Trophoblast cell (in vitro differentiated cells and primary cell): ENCODE results near the gene UVRAG.
A peak's percentile ranks its signal among the peaks of the same experiment; 100 is the strongest.

Experiments used
- DNase-seq, 2 donors: peaks; one replicate each; pipeline ENCODE4 v3.0.0-alpha.2; 2016
- H2AFZ ChIP-seq: 2 replicates; pipeline ENCODE4 v1.6.1; 2013; ENCODE audit warnings: low read length, moderate library complexity, mild to moderate bottlenecking; ENCODE audit not compliant: insufficient read depth, poor library complexity
- H2AK5ac ChIP-seq: 2 replicates; pipeline ENCODE4 v1.6.1; 2013; ENCODE audit warnings: mild to moderate bottlenecking, low read length
- H2BK120ac ChIP-seq: 2 replicates; pipeline ENCODE4 v1.6.1; 2013; ENCODE audit warnings: low read length, mild to moderate bottlenecking, moderate library complexity; ENCODE audit not compliant: insufficient read depth, poor library complexity
- H2BK12ac ChIP-seq: 2 replicates; pipeline ENCODE4 v1.6.1; 2013; ENCODE audit warnings: mild to moderate bottlenecking, low read length, moderate library complexity
- H2BK5ac ChIP-seq: 2 replicates; pipeline ENCODE4 v1.6.1; 2013; ENCODE audit warnings: low read length, low read depth, moderate library complexity, mild to moderate bottlenecking; ENCODE audit not compliant: poor library complexity
- H3K14ac ChIP-seq: 2 replicates; pipeline ENCODE4 v1.6.1; 2013; ENCODE audit warnings: mild to moderate bottlenecking, low read length
- H3K18ac ChIP-seq: 2 replicates; pipeline ENCODE4 v1.6.1; 2013; ENCODE audit warnings: mild to moderate bottlenecking, low read length
- H3K23ac ChIP-seq: 2 replicates; pipeline ENCODE4 v1.6.1; 2013; ENCODE audit warnings: low read length
- H3K27ac ChIP-seq: 2 replicates; pipeline ENCODE4 v1.5.1; 2013; ENCODE audit warnings: low read depth, mild to moderate bottlenecking, inconsistent platforms, low read length, moderate library complexity
- H3K27me3 ChIP-seq: 2 replicates; pipeline ENCODE4 v1.6.1; 2013; ENCODE audit warnings: inconsistent platforms, mild to moderate bottlenecking, low read length, moderate library complexity; ENCODE audit not compliant: insufficient read depth
- H3K36me3 ChIP-seq, 2 experiments: 1 replicate in 1 of 2; 2 replicates in 1 of 2; pipeline ENCODE4 v1.6.1; 2013; ENCODE audit warnings: low read length in 2 of 2, mild to moderate bottlenecking in 2 of 2, moderate library complexity in 1 of 2; ENCODE audit not compliant: insufficient read depth in 2 of 2, control insufficient read depth in 1 of 2
- H3K4ac ChIP-seq: 2 replicates; pipeline ENCODE4 v1.6.1; 2013; ENCODE audit warnings: low read depth, mild to moderate bottlenecking, low read length, moderate library complexity
- H3K4me1 ChIP-seq, 2 experiments: 1 replicate in 1 of 2; 2 replicates in 1 of 2; pipeline ENCODE4 v1.6.1; 2013; ENCODE audit warnings: low read length in 2 of 2, mild to moderate bottlenecking in 2 of 2, moderate library complexity in 1 of 2; ENCODE audit not compliant: insufficient read depth in 2 of 2, control insufficient read depth in 1 of 2
- H3K4me2 ChIP-seq: 2 replicates; pipeline ENCODE4 v1.6.1; 2013; ENCODE audit warnings: inconsistent platforms, mild to moderate bottlenecking, low read length, moderate library complexity
- H3K4me3 ChIP-seq: 2 replicates; pipeline ENCODE4 v1.5.1; 2013; ENCODE audit warnings: mild to moderate bottlenecking, low read depth, low read length, inconsistent platforms
- H3K79me1 ChIP-seq: one replicate; pipeline ENCODE4 v1.6.1; 2013; ENCODE audit warnings: low read length
- H3K79me2 ChIP-seq: 2 replicates; pipeline ENCODE4 v1.6.1; 2013; ENCODE audit warnings: low read length, mild to moderate bottlenecking; ENCODE audit not compliant: control insufficient read depth, insufficient read depth, poor library complexity
- H3K9ac ChIP-seq: 2 replicates; pipeline ENCODE4 v1.6.1; 2013; ENCODE audit warnings: mild to moderate bottlenecking, low read length
- H3K9me3 ChIP-seq: 2 replicates; pipeline ENCODE4 v1.6.1; 2013; ENCODE audit warnings: low read depth, mild to moderate bottlenecking, control low read depth, inconsistent platforms, low read length; ENCODE audit not compliant: insufficient read depth
- H4K12ac ChIP-seq: 2 replicates; pipeline ENCODE4 v1.6.1; 2013; ENCODE audit warnings: low read depth, mild to moderate bottlenecking, low read length, moderate library complexity
- H4K8ac ChIP-seq: 2 replicates; pipeline ENCODE4 v1.6.1; 2013; ENCODE audit warnings: low read depth, mild to moderate bottlenecking, low read length, moderate library complexity
- H4K91ac ChIP-seq: one replicate; pipeline ENCODE4 v1.6.1; 2013; ENCODE audit warnings: low read depth, mild to moderate bottlenecking, low read length, moderate library complexity
- WGBS: extraction: QIAGEN DNeasy Blood & Tissue Kit; methylation state at CpG from one replicate; pipeline ENCODE4 v1.1.7; 2013; ENCODE audit warnings: missing lambda C conversion rate; ENCODE audit not compliant: insufficient read length, insufficient coverage; ENCODE audit errors: extremely low coverage; 5-methylcytosine and 5-hydroxymethylcytosine counted together

The UVRAG gene

DNA sequence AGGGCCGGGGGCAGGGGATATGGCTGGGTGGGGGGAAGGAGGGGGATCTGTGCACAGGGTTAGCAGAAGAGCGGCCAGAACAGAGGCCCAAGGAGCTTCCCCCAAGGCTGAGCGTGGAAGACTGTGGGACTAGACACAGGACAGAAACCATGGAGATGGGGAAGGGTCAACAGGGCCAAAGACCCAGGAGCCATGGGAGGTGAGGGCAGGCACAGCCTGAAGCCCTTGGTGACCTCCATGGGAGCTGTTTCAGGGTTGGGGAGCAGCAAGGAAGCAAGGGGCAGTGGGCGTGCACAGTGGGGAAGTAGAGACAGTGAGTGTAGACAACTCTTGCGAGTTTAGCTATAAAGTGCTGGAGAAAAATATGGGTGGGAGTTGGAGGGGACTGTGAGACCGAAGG is 334.7 kb downstream of the UVRAG start:
- Histone ChIP-seq H2AK5ac (no peak overlapping the region), H3K14ac (no peak overlapping the region)

DNA sequence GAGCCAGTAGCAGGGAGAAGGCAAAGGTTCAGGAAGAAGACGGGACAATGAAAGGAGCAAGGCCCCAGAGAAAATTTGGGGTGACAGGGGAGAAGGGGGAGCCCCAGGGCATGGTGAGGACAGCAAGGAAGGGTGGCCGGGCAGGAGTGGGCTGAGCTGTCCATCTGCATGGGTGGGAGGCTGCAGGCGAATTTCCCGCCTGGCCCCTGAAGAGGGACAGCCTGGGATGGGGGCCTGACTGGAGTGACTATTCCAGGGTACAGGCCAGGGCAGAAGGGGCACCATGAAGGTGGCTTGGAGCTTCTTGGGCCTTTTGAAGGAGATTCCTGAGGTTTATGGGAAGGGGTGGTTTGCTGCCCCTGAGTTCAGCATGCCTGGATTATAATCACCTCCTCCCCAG is 335.1 kb downstream of the UVRAG start:
- Histone ChIP-seq H2AFZ (no peak overlapping the region), H3K4me1 (peaks cover 19 to 25% of the 10 kb centered on the region in 2 experiments), H3K23ac (no peak overlapping the region), H3K4me3 (no peak overlapping the region), H2BK5ac (no peak overlapping the region), H2BK12ac (no peak overlapping the region), H3K79me1 (peaks cover 10% of the 10 kb centered on the region), H4K8ac (no peak overlapping the region), H2BK120ac (no peak overlapping the region), H3K79me2 (peaks cover 3% of the 10 kb centered on the region), H4K12ac (no peak overlapping the region), H4K91ac (no peak overlapping the region), H3K36me3 (no peaks in the 10 kb centered on the region), H3K27me3 (no peaks in the 10 kb centered on the region), H3K4ac (no peak overlapping the region), H3K14ac (no peak overlapping the region), H3K27ac (no peak overlapping the region), H3K4me2 (no peak overlapping the region), H2AK5ac (no peak overlapping the region), H3K18ac (no peak overlapping the region), H3K9ac (no peak overlapping the region), H3K9me3 (peaks cover 4% of the 10 kb centered on the region)
- no CpG with 5 or more reads among the region's 4 CpGs for WGBS
- no peak for DNase-seq

More for the DNA sequence above, 334.7 kb downstream of the UVRAG start:
- Histone ChIP-seq H4K91ac (no peak overlapping the region), H3K36me3 (no peaks in the 10 kb centered on the region), H3K79me2 (peaks cover 3% of the 10 kb centered on the region), H3K9ac (no peak overlapping the region), H3K27me3 (no peaks in the 10 kb centered on the region), H3K27ac (no peak overlapping the region), H3K18ac (no peak overlapping the region), H4K12ac (no peak overlapping the region), H2BK5ac (no peak overlapping the region), H3K4ac (no peak overlapping the region), H3K4me1 (peaks cover 19 to 25% of the 10 kb centered on the region in 2 experiments), H2BK12ac (no peak overlapping the region), H3K23ac (no peak overlapping the region), H3K9me3 (peaks cover 4% of the 10 kb centered on the region), H3K4me3 (no peak overlapping the region), H2AFZ (no peak overlapping the region), H3K4me2 (no peak overlapping the region), H2BK120ac (no peak overlapping the region), H4K8ac (no peak overlapping the region), H3K79me1 (peaks cover 10% of the 10 kb centered on the region)
- DNase-seq, result no peak
- WGBS, result no CpG with 5 or more reads among the region's 6 CpGs

DNA sequence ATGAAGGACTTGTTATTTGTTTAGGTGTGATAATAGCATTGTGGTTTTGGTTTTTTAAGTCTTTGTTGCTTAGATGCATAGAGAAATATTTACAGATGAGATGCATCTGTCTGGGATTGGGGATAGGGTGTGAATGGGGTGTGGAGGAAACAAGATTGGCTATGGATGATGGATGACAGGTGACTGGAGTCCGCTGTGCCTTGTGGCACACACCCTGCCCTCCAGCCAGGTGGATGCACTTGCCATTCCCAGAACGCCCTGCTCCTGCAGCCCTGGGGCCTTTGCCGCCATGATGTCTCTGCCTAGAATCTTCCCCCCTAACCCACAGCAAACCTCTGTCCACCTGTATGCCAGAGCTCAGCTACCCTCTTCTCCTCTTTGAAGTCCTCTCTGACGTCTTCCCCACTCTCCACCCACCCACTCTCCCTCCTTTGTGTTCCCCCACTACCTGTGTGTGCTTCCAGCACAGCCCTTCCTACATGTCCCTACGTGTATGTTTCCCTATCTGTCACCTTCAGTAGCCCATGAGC is 336.6 kb downstream of the UVRAG start:
- H2BK12ac ChIP-seq, result peak overlapping the region; percentile 6
- no peak overlapping the region for H3K9ac ChIP-seq
- H3K9me3 ChIP-seq, result peaks cover 4% of the 10 kb centered on the region
- H4K91ac ChIP-seq, result no peak overlapping the region
- no peak overlapping the region for H3K23ac ChIP-seq
- no peak overlapping the region for H3K14ac ChIP-seq
- no peak overlapping the region for H4K12ac ChIP-seq
- peaks cover 21 to 30% of the 10 kb centered on the region in 2 experiments for H3K4me1 ChIP-seq
- H4K8ac ChIP-seq, result no peak overlapping the region
- H3K18ac ChIP-seq, result no peak overlapping the region
- H3K79me1 ChIP-seq, result peaks cover 12% of the 10 kb centered on the region
- H3K4ac ChIP-seq, result no peak overlapping the region
- no peak overlapping the region for H2AK5ac ChIP-seq
- no peak overlapping the region for H2BK5ac ChIP-seq
- H2BK120ac ChIP-seq, result no peak overlapping the region
- no peak overlapping the region for H3K4me3 ChIP-seq
- H3K4me2 ChIP-seq, result no peak overlapping the region
- no CpG with 5 or more reads among the region's 5 CpGs for WGBS
- no peak overlapping the region for H3K27ac ChIP-seq
- peak; percentile 16 to 27 for DNase-seq
- H3K27me3 ChIP-seq, result no peaks in the 10 kb centered on the region
- no peak overlapping the region for H2AFZ ChIP-seq
- peaks cover 3% of the 10 kb centered on the region for H3K79me2 ChIP-seq
- no peaks in the 10 kb centered on the region for H3K36me3 ChIP-seq

DNA sequence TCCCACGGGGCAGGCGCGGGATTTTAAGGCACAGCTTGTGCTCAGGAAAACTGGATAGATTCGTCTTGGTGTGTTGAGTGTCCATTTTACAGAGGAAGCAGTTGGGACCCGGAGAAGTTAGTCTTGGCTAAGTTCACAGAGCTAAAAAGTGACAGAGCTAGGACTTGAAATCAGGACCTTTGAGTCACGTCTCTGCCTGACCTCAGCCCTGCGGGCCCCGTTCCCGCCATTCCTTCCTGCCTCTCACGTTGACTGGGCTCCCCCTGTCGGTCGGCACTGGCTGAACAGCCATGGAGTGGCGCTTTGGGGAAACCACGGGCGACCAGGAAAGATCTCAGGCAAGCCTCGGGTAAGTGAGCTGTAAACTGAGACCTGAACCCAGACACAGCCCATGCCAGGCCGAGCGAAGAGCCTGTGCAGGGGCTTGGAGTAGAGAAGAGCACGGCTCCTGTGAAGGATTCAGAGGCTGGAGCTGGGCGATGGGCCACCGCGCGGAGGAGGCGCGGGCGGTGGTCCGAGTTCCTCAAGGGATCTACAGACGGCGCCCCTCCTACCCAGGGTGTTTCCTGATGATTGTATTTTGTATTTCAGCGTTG is 337.2 kb downstream of the UVRAG start:
- Histone ChIP-seq H3K9me3 (peaks cover 2% of the 10 kb centered on the region), H3K4ac (no peak overlapping the region), H3K18ac (no peak overlapping the region), H2AFZ (peak overlapping the region; percentile 2), H3K9ac (no peak overlapping the region), H3K27me3 (no peaks in the 10 kb centered on the region), H3K79me2 (peaks cover 4% of the 10 kb centered on the region), H4K91ac (peak overlapping the region; percentile 22), H3K27ac (no peak overlapping the region), H2BK12ac (peak overlapping the region; percentile 6), H4K12ac (no peak overlapping the region), H3K14ac (no peak overlapping the region), H4K8ac (no peak overlapping the region), H3K4me1 (peaks cover 27 to 35% of the 10 kb centered on the region in 2 experiments), H3K23ac (no peak overlapping the region), H3K79me1 (peaks cover 14% of the 10 kb centered on the region), H3K4me2 (peak overlapping the region; percentile 78), H2BK5ac (no peak overlapping the region), H3K4me3 (peak overlapping the region; percentile 37), H2BK120ac (no peak overlapping the region), H2AK5ac (no peak overlapping the region), H3K36me3 (no peaks in the 10 kb centered on the region)
- no CpG with 5 or more reads among the region's 30 CpGs for WGBS
- peak; percentile 94 to 98 for DNase-seq
